Measurements from ENCODE around the gene GRK1.

GRCh38 chr13:113732961-113733950, 66.2 kb downstream of the GRK1 start:
- TF ChIP-seq POLR2AphosphoS5 (IDR thresholded peaks at IDR 0.05; ENCODE audit: borderline replicate concordance, low read depth, low read length) (no peak), EZH2 (IDR thresholded peaks at IDR 0.05) (no peak), FOXP2 (optimal IDR thresholded peaks at IDR 0.05; ENCODE audit: control extremely low read depth, extremely low read length, insufficient read depth) (no peak)

Data from SK-N-MC (cell line).